Body of pancreas (tissue), 4 donors: Measurements from ENCODE around the gene LAD1. TPM values are rescaled to one million over a fixed set of nuclear protein-coding genes. Genes with fewer than 3 reads are reported as not detected.
A peak's percentile ranks its signal among the peaks of the same experiment; 100 is the strongest.

Experiments
- ATAC-seq: fragments of 150-250 bp; one replicate; pipeline ENCODE4 v1.9.1; 2016
- DNase-seq, 4 donors: peaks; one replicate each; pipeline ENCODE4 v3.0.0-alpha.2; 2019
- H3K27ac ChIP-seq, 4 donors: fragments of 200-600 bp; sonication (generic); 1 replicate in 3 of 4; 2 replicates in 1 of 4; pipeline versions ENCODE4 v1.5.1 to v1.6.1; 2016 to 2019; ENCODE audit warnings: mild to moderate bottlenecking in 1 of 4, mixed read lengths in 1 of 4, moderate library complexity in 1 of 4
- H3K27me3 ChIP-seq, 2 donors: fragments of 200-600 bp; sonication (generic); one replicate each; pipeline ENCODE4 v1.6.0; 2016; ENCODE audit warnings: mild to moderate bottlenecking in 1 of 2
- H3K36me3 ChIP-seq, 2 donors: fragments of 200-600 bp; sonication (generic); replicated peaks in 1 of 2; 2 replicates each; pipeline ENCODE4 v1.5.1; 2016; ENCODE audit warnings: low read depth in 2 of 2; ENCODE audit not compliant: insufficient read depth in 1 of 2
- H3K4me1 ChIP-seq: fragments of 200-600 bp; sonication (generic); one replicate; pipeline ENCODE4 v1.6.0; 2016
- H3K4me3 ChIP-seq, 2 donors: fragments of 200-600 bp; sonication (generic); 1 replicate in 1 of 2; 2 replicates in 1 of 2; pipeline ENCODE4 v1.5.1; 2016 to 2019
- H3K9me3 ChIP-seq, 3 donors: fragments of 200-600 bp; sonication (generic); 1 replicate in 2 of 3; 2 replicates in 1 of 3; pipeline ENCODE4 v1.5.1; 2016
- POLR2A ChIP-seq, 3 donors: fragments of 450-650 bp; IDR thresholded peaks; one replicate each; pipeline ENCODE4 v1.6.1; 2016; ENCODE audit warnings: antibody characterized with exemption in 3 of 3, mild to moderate bottlenecking in 2 of 3
- WGBS, 2 donors: methylation state at CpG; one replicate each; pipeline ENCODE4 v1.1.5; 2017; 5-methylcytosine and 5-hydroxymethylcytosine counted together
- intact Hi-C: fragments of 100-400 bp; cut with DNase I; formaldehyde crosslinking; loops from one replicate; pipeline ENCODE4 v1.15.1; 2023
- total RNA-seq, 2 donors: library from RNA; depleted of rRNA; stranded (reverse); fragments of >200 nt; gene quantifications; one replicate each; pipeline ENCODE4 v1.1.0, GENCODE V29; 2016
- TF ChIP-seq, protein P1 (sequence below), 7 experiments: fragments of 450-650 bp in 4 of 7; fragments of 200-600 bp in 3 of 7; sonication (generic) in 3 of 7; IDR thresholded peaks; one replicate each; pipeline ENCODE4 v1.5.1; 2016 to 2019; ENCODE audit warnings: antibody characterized with exemption in 7 of 7

Gene LAD1
- total RNA-seq, 2 donors from 2014 or later: 46.1 to 54.7 TPM

DNA sequence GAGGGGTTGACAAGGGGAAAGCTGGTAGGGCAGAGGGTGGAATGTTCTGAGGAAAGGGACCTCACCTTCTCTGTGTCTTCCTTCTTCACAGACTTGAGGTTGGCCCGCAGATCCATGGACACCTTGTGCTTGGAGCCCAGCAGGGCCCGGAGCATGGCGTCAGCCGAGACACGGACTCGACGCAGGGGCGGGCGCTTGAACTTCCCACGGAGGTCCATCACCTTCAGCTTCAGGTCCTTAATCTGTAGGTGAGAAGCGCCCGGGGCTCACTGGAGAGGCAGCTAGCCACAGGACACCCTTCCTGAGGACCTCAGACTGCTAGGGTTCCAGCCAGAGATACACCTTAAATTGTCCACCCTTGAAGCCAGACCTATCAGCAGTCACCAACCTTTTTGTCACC is 12.2 kb upstream of the LAD1 start:
- 91 to 95% methylated on average over 9 to 12 of the region's 12 CpGs for WGBS, 2 donors
- H3K36me3 ChIP-seq: no peaks in the 10 kb centered on the region

DNA sequence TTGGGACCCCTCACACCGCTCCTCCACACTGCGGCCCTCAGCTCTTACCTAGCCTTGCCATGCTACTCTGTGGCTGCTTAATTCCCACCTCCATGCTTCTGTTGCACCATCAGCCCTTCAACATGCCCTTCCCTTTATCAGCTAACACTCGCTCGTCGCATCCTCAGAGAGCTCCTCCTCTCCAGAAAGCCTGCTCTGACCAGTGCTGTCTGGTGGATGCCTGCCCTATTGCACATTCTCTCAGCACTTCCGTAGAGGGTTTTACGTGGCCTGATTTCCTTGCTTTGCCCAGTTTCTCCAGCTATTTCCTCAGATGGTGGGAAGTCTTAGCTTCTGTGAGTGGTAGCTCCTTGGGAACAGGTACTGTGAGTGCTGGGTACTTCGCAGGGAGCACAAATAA is 10.3 kb upstream of the LAD1 start:
- Histone ChIP-seq H3K9me3 (no peaks in the 10 kb centered on the region), H3K27me3 (no peaks in the 10 kb centered on the region), H3K27ac (no peak overlapping the region), H3K36me3 (no peaks in the 10 kb centered on the region), H3K4me3 (no peak overlapping the region), H3K4me1 (peaks cover 35% of the 10 kb centered on the region)
- intact Hi-C loops: no loop called here
- DNase-seq: no peak
- no peak for ATAC-seq
- WGBS, 2 donors: 75 to 77% methylated on average over 8 of the region's 8 CpGs
- TF ChIP-seq POLR2A (IDR thresholded peaks at IDR 0.05): no peak
- TF ChIP-seq, protein P1, sequence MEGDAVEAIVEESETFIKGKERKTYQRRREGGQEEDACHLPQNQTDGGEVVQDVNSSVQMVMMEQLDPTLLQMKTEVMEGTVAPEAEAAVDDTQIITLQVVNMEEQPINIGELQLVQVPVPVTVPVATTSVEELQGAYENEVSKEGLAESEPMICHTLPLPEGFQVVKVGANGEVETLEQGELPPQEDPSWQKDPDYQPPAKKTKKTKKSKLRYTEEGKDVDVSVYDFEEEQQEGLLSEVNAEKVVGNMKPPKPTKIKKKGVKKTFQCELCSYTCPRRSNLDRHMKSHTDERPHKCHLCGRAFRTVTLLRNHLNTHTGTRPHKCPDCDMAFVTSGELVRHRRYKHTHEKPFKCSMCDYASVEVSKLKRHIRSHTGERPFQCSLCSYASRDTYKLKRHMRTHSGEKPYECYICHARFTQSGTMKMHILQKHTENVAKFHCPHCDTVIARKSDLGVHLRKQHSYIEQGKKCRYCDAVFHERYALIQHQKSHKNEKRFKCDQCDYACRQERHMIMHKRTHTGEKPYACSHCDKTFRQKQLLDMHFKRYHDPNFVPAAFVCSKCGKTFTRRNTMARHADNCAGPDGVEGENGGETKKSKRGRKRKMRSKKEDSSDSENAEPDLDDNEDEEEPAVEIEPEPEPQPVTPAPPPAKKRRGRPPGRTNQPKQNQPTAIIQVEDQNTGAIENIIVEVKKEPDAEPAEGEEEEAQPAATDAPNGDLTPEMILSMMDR (IDR thresholded peaks at IDR 0.05): no peak

More for the DNA sequence above, 12.2 kb upstream of the LAD1 start:
- no peaks in the 10 kb centered on the region for H3K9me3 ChIP-seq
- no peak for ATAC-seq
- TF ChIP-seq, protein P1 (IDR thresholded peaks at IDR 0.05): no peak
- no peak for DNase-seq
- intact Hi-C loops: loop anchor here (5.0 kb wide), 1 partner anchor 34 kb away; the partner anchor contains the start of gene TNNT2
- H3K27me3 ChIP-seq: no peaks in the 10 kb centered on the region
- no peak overlapping the region for H3K27ac ChIP-seq
- no peak overlapping the region for H3K4me3 ChIP-seq
- H3K4me1 ChIP-seq: peaks cover 16% of the 10 kb centered on the region

DNA sequence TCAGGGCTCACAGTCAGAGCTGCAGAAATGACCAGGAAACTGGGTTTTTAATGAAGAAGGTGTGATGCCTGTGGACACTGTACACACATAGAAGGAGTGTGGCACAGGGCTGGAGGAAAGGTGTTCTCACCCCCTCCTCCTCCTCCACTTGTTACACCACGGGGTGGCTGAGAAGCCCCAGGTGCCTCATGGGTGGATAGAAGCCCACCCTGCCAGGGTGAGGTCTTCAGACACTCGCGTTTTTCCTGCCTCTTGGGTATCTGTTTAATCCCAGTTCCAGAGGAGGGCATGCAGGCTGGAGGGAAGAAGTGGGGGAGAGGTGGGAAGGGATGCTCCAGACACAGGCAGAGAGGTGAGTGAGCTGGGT is 9.7 kb upstream of the LAD1 start:
- ATAC-seq: no peak

DNA sequence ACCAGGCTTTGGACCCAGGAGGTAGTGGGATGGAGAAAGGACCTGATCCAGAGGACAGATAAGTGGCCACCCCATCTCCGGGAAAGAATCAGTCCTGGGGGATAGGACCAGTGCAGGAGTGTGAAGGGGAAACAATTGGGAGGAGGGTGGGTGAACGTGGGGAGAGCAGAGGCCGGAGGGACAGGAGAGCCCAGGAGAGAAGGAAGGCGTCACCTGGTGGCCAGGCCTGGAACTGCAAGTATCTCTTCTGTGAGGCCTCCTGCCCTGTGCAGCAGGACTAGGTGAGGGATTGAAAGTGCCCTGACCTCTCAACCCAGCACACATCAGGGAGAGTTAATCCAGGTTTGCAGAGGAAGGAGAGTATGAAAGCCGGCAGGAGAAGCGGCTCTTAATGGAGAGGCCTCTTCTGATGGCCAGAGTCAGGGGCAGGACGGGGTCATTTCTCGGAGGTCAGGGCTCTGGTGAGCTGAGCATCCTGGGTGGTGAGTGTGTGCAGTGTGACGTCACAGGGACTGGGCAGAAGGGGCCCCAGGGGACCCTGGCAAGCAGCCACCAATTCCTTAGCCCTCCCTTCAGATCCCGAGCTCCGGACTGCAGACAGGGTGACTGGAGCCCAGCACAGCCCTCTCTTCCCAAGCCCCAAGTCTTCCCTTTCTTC is 9.2 kb upstream of the LAD1 start:
- Histone ChIP-seq H3K9me3 (no peaks in the 10 kb centered on the region), H3K27me3 (no peaks in the 10 kb centered on the region), H3K36me3 (no peaks in the 10 kb centered on the region), H3K4me1 (peaks cover 42% of the 10 kb centered on the region), H3K27ac (no peak overlapping the region), H3K4me3 (no peak overlapping the region)
- WGBS, 2 donors: 30 to 33% methylated on average over 8 to 11 of the region's 11 CpGs
- DNase-seq (peak; percentile 88 to 94 (median 90)), ATAC-seq (peak; percentile 76)
- TF ChIP-seq POLR2A (IDR thresholded peaks at IDR 0.05): no peak
- TF ChIP-seq, protein P1 (IDR thresholded peaks at IDR 0.05): peak; percentile 89 to 98 (median 93)
- intact Hi-C loops: no loop called here

More for the DNA sequence above, 9.7 kb upstream of the LAD1 start:
- intact Hi-C loops: no loop called here
- no peak for DNase-seq
- no peak overlapping the region for H3K27ac ChIP-seq
- no peak overlapping the region for H3K4me3 ChIP-seq
- WGBS, 2 donors: 59 to 67% methylated on average over 3 of the region's 3 CpGs
- no peaks in the 10 kb centered on the region for H3K9me3 ChIP-seq
- TF ChIP-seq POLR2A (IDR thresholded peaks at IDR 0.05): no peak
- TF ChIP-seq, protein P1 (IDR thresholded peaks at IDR 0.05): no peak
- H3K36me3 ChIP-seq: no peaks in the 10 kb centered on the region
- no peaks in the 10 kb centered on the region for H3K27me3 ChIP-seq
- H3K4me1 ChIP-seq: peaks cover 41% of the 10 kb centered on the region

DNA sequence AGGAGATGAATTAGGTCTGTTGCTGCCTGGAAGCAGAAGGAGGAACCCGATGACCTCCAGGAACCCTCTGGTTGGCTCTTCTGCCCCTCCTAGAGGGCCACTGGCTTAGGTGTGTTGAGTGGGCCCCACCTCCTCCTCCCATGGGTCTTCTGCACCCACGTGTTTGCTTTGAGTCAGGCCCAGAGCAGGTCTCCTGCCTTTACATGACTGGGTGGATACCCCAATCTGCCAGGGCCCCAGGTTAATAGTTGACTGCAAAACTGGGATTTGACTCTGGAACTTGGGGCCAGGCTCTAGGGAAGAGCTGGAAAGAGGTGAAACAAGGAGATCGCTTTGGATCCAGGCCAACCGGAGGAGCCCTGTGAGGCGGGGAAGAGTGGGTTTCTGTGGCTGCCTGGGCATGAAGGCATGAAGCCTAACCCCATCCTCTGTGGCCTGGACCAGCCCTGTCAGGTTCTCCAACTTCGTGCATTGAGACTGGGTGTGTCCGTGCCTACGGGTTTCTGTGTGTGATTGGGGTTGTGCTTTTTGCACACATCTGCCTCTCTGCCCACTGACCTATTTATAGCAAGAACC is 7.8 kb upstream of the LAD1 start:
- no peaks in the 10 kb centered on the region for H3K9me3 ChIP-seq
- no peak overlapping the region for H3K4me3 ChIP-seq
- peaks cover 42% of the 10 kb centered on the region for H3K4me1 ChIP-seq
- no peak for DNase-seq
- ATAC-seq: no peak
- TF ChIP-seq, protein P1 (IDR thresholded peaks at IDR 0.05): no peak
- no peak for TF ChIP-seq POLR2A (IDR thresholded peaks at IDR 0.05)
- 89 to 92% methylated on average over 7 to 8 of the region's 8 CpGs for WGBS, 2 donors
- intact Hi-C loops: no loop called here
- no peaks in the 10 kb centered on the region for H3K27me3 ChIP-seq
- no peaks in the 10 kb centered on the region for H3K36me3 ChIP-seq
- H3K27ac ChIP-seq: no peak overlapping the region
